RWPE1 (cell line): ENCODE results near the gene MEGF8.

ENCODE experiments used
- CTCF ChIA-PET: fragments of 350-600 bp; sonication (Branson Sonifier 250); formaldehyde crosslinking; extraction: SDS; loops from one replicate; lab custom pipeline; 2021; lab: Yijun Ruan, JAX
- POLR2A ChIA-PET: fragments of 400-600 bp; formaldehyde crosslinking; extraction: SDS; loops from one replicate; lab custom pipeline; 2020; ENCODE audit warnings: antibody characterized with exemption; ENCODE audit not compliant: low non-redundant PET; lab: Yijun Ruan, JAX
- DNase-seq: peaks from one replicate; pipeline ENCODE4 v3.0.0; 2012; ENCODE audit warnings: low spot score
- H3K27ac ChIP-seq: fragments of 450-650 bp; 2 replicates; pipeline ENCODE4 v1.5.1; 2017
- CTCF ChIP-seq: fragments of 450-650 bp; conservative IDR thresholded peaks from 2 replicates; pipeline ENCODE4 v1.5.1; 2017; ENCODE audit warnings: low read depth, mild to moderate bottlenecking

The MEGF8 gene

DNA sequence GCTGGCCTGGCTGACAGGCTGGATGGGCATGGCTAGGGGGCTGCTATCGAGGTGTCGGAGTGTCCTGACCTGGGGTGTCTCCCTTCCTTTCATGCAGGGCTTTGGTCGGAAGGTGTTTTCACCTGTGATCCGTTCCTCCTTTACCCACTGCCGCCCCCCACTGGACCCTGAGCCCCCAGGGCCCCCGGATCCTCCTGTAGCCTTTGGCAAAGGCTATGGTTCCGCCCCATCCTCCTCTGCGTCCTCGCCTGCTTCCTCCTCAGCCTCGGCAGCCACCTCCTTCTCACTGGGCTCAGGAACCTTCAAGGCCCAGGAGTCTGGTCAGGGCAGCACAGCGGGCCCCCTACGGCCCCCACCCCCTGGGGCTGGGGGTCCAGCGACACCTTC is 35.3 kb upstream of the MEGF8 start:
- DNase-seq: no peak
- CTCF ChIA-PET: interaction anchor here (0.7 to 1.6 kb wide), 4 partner anchors 10 to 165 kb away, joined by 3 read pairs; no protein-coding TSS in a partner anchor
- no peak for TF ChIP-seq CTCF
- POLR2A ChIA-PET: no interaction called here
- peak overlapping the region; percentile 100 for H3K27ac ChIP-seq

- POLR2A ChIA-PET: no interaction called here
- CTCF ChIA-PET: interaction anchor here (0.7 to 1.6 kb wide), 5 partner anchors 11 to 165 kb away, joined by 3 read pairs; no protein-coding TSS in a partner anchor
- no peak for DNase-seq
- TF ChIP-seq CTCF: peak; percentile 55
- H3K27ac ChIP-seq: peak overlapping the region; percentile 100
Measured at GRCh38 chr19:42290523-42291434, 34.7 kb upstream of the MEGF8 start.

- ChIA-PET POLR2A (no interaction called here), CTCF (interaction anchor here (1.0 kb wide), 1 partner anchor 114 kb away, joined by 3 read pairs; no protein-coding TSS in a partner anchor)
Measured at GRCh38 chr19:42291435-42291810, 34.0 kb upstream of the MEGF8 start.

GRCh38 chr19:42292042-42292960 is 33.1 kb upstream of the MEGF8 start:
- ChIA-PET CTCF (interaction anchor here (1.0 kb wide), 1 partner anchor 115 kb away, joined by 3 read pairs; no protein-coding TSS in a partner anchor), POLR2A (no interaction called here)
- TF ChIP-seq CTCF: no peak
- DNase-seq: no peak
- H3K27ac ChIP-seq: peak overlapping the region; percentile 100

More at GRCh38 chr19:42291435-42291810, 34.0 kb upstream of the MEGF8 start:
- DNase-seq: no peak
- no peak for TF ChIP-seq CTCF
- peak overlapping the region; percentile 100 for H3K27ac ChIP-seq

- ChIA-PET POLR2A (no interaction called here), CTCF (interaction anchor here (1.0 kb wide), 1 partner anchor 13 kb away, joined by 3 read pairs; no protein-coding TSS in a partner anchor)
- peak overlapping the region; percentile 100 for H3K27ac ChIP-seq
- TF ChIP-seq CTCF: no peak
- DNase-seq: no peak
Measured at GRCh38 chr19:42292963-42293362, 32.5 kb upstream of the MEGF8 start.

DNA sequence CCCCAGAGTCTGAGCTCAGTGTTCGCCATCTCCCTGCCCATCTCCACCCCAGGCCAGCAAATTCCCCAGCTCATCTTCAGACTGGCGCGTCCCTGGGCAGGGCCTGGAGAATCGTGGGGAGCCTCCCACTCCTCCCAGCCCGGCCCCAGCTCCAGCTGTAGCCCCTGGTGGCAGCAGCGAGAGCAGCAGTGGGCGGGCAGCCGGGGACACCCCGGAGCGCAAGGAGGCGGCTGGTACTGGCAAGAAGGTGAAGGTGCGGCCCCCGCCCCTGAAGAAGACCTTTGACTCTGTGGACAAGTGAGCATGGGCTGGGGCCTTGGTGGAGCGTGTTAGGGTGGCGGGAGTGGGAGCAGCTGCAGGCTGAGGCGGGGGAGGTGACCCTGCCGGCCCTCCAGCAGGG is 31.9 kb upstream of the MEGF8 start:
- TF ChIP-seq CTCF: no peak
- H3K27ac ChIP-seq: peak overlapping the region; percentile 100
- ChIA-PET POLR2A (no interaction called here), CTCF (interaction anchor here (1.0 to 1.4 kb wide), 2 partner anchors 14 to 47 kb away, joined by 3 to 5 read pairs; no protein-coding TSS in a partner anchor)
- DNase-seq: no peak
